PC-9 (cell line): Measurements from ENCODE around the gene ST6GALNAC6.

Experiments
- EZH2 ChIP-seq: fragments of 200-600 bp; sonication (generic); IDR thresholded peaks from 2 replicates; pipeline ENCODE4 v1.8.0; 2017; ENCODE audit warnings: antibody characterized with exemption, low read depth
- TF ChIP-seq, protein P1 (sequence below): fragments of 200-600 bp; sonication (generic); conservative IDR thresholded peaks from 2 replicates; pipeline ENCODE4 v1.6.1; 2017; ENCODE audit warnings: mixed run types, antibody characterized with exemption, mild to moderate bottlenecking, moderate library complexity

DNA sequence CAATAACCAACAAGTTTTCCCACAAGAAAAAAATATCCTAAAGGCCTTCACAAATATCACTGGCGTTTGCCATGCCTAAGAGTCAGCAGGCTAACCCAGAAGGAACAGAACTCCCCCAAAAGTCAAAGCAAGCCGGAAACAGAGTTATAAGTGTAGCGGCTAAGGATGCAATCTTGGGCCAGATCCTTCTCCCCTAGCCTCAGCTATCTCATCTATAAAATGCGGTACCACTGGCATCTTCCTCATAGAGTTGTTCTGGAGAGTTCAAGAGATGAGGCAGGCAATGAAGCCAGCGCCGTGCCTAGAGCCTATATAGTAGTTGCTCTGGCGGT lies 37.6 kb upstream of the ST6GALNAC6 start:
- TF ChIP-seq, protein P1, sequence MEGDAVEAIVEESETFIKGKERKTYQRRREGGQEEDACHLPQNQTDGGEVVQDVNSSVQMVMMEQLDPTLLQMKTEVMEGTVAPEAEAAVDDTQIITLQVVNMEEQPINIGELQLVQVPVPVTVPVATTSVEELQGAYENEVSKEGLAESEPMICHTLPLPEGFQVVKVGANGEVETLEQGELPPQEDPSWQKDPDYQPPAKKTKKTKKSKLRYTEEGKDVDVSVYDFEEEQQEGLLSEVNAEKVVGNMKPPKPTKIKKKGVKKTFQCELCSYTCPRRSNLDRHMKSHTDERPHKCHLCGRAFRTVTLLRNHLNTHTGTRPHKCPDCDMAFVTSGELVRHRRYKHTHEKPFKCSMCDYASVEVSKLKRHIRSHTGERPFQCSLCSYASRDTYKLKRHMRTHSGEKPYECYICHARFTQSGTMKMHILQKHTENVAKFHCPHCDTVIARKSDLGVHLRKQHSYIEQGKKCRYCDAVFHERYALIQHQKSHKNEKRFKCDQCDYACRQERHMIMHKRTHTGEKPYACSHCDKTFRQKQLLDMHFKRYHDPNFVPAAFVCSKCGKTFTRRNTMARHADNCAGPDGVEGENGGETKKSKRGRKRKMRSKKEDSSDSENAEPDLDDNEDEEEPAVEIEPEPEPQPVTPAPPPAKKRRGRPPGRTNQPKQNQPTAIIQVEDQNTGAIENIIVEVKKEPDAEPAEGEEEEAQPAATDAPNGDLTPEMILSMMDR, result no peak
- no peak for TF ChIP-seq EZH2
